HuH-7 (cell line): ENCODE measurements around the gene OTUB2.
A peak's percentile ranks its signal among the peaks of the same experiment; 100 is the strongest.

ENCODE experiments used
- DNase-seq: peaks from one replicate; pipeline ENCODE4 v3.0.0; 2011; ENCODE audit warnings: low spot score

Gene OTUB2

GRCh38 chr14:94026173-94026888, at the start of gene OTUB2:
OTUB2 (plus strand) TSS chr14:94026340; CDS start chr14:94026538, 198 bp downstream.
- DNase-seq, result peak; percentile 99

GRCh38 chr14:93976477-93977057, 49.6 kb upstream of the OTUB2 start, which contains the start of gene ASB2:
ASB2 (minus strand) TSS chr14:93976570; CDS start chr14:93964539, 12,031 bp downstream.
- no peak for DNase-seq

GRCh38 chr14:93977171-93977570, 49.0 kb upstream of the OTUB2 start:
- DNase-seq, result no peak

- no peak for DNase-seq
Measured at GRCh38 chr14:93977790-93978581, 48.2 kb upstream of the OTUB2 start.

GRCh38 chr14:93978735-93979134, 47.4 kb upstream of the OTUB2 start:
- no peak for DNase-seq

GRCh38 chr14:93980456-93981201, 45.5 kb upstream of the OTUB2 start:
- no peak for DNase-seq

GRCh38 chr14:93981316-93982229, 44.6 kb upstream of the OTUB2 start:
- DNase-seq, result no peak

- no peak for DNase-seq
Measured at GRCh38 chr14:93982230-93983007, 43.7 kb upstream of the OTUB2 start.

- no peak for DNase-seq
Measured at GRCh38 chr14:93984070-93984469, 42.1 kb upstream of the OTUB2 start.

- peak; percentile 77 for DNase-seq
Measured at GRCh38 chr14:93984987-93985410, 41.1 kb upstream of the OTUB2 start.

- DNase-seq, result no peak
Measured at GRCh38 chr14:93986955-93987354, 39.2 kb upstream of the OTUB2 start.

- no peak for DNase-seq
Measured at GRCh38 chr14:93987376-93987775, 38.8 kb upstream of the OTUB2 start.

- DNase-seq, result no peak
Measured at GRCh38 chr14:93987815-93988476, 38.2 kb upstream of the OTUB2 start.

- peak; percentile 30 for DNase-seq
Measured at GRCh38 chr14:93989939-93990338, 36.2 kb upstream of the OTUB2 start.

- no peak for DNase-seq
Measured at GRCh38 chr14:93991212-93991611, 34.9 kb upstream of the OTUB2 start.

GRCh38 chr14:93991649-93992048, 34.5 kb upstream of the OTUB2 start:
- DNase-seq, result no peak

- no peak for DNase-seq
Measured at GRCh38 chr14:93993382-93993781, 32.8 kb upstream of the OTUB2 start.

GRCh38 chr14:93994919-93995682, 31.0 kb upstream of the OTUB2 start:
- no peak for DNase-seq

GRCh38 chr14:93996130-93996695, 29.9 kb upstream of the OTUB2 start:
- DNase-seq, result no peak
